Fibroblast of lung (primary cell): ENCODE results near the gene ARMH3.

ENCODE experiments used
- EZH2 ChIP-seq: IDR thresholded peaks from 2 replicates; pipeline ENCODE4 v1.5.1; 2012; ENCODE audit warnings: low read length, control low read depth, mild to moderate bottlenecking; ENCODE audit errors: missing control alignments
- TF ChIP-seq, protein P1 (sequence below), 2 donors: IDR thresholded peaks in 1 of 2; conservative IDR thresholded peaks in 1 of 2; 1 replicate in 1 of 2; 2 replicates in 1 of 2; pipeline ENCODE4 v1.5.1; 2011 to 2012; ENCODE audit warnings: low read length in 2 of 2, control low read depth in 1 of 2, inconsistent platforms in 1 of 2, low read depth in 1 of 2, mild to moderate bottlenecking in 1 of 2

GRCh38 chr10:101845893-101846292 is 210.1 kb downstream of the ARMH3 start:
- TF ChIP-seq, protein P1, sequence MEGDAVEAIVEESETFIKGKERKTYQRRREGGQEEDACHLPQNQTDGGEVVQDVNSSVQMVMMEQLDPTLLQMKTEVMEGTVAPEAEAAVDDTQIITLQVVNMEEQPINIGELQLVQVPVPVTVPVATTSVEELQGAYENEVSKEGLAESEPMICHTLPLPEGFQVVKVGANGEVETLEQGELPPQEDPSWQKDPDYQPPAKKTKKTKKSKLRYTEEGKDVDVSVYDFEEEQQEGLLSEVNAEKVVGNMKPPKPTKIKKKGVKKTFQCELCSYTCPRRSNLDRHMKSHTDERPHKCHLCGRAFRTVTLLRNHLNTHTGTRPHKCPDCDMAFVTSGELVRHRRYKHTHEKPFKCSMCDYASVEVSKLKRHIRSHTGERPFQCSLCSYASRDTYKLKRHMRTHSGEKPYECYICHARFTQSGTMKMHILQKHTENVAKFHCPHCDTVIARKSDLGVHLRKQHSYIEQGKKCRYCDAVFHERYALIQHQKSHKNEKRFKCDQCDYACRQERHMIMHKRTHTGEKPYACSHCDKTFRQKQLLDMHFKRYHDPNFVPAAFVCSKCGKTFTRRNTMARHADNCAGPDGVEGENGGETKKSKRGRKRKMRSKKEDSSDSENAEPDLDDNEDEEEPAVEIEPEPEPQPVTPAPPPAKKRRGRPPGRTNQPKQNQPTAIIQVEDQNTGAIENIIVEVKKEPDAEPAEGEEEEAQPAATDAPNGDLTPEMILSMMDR (conservative IDR thresholded peaks at IDR 0.05 in 1 of 2, IDR thresholded peaks at IDR 0.05 in 1 of 2; ENCODE audit: low read depth in 1 of 2, low read length in 2 of 2), result no peak
- no peak for TF ChIP-seq EZH2
